Measurements from ENCODE around the gene ARMC7.
"Not testable (repeated sequence)": the region's sequence is repeated elsewhere in the genome, so short reads cannot be mapped to it uniquely, and the experiment has no call there.

The ARMC7 gene

GRCh38 chr17:75154195-75155106 lies 44.7 kb downstream of the ARMC7 start, which contains the start of gene JPT1:
Gene JPT1, minus strand, starts transcription at chr17:75154512. Its CDS starts 115 bp downstream, at chr17:75154397.
- peak; percentile 98 to 99 for DNase-seq

GRCh38 chr17:75155191-75155601 lies 45.4 kb downstream of the ARMC7 start:
- no peak for DNase-seq

- DNase-seq = not testable (repeated sequence)
These were observed 48.7 kb downstream of the ARMC7 start for GRCh38 chr17:75158480-75158879.

- DNase-seq = no peak
These were observed 49.6 kb downstream of the ARMC7 start for GRCh38 chr17:75159196-75160031.

GRCh38 chr17:75160211-75160610 lies 50.4 kb downstream of the ARMC7 start:
- no peak for DNase-seq

GRCh38 chr17:75163074-75163473 lies 53.3 kb downstream of the ARMC7 start:
- no peak for DNase-seq

- not testable (repeated sequence) for DNase-seq
These were observed 54.8 kb downstream of the ARMC7 start for GRCh38 chr17:75164606-75165005.

- no peak for DNase-seq
These were observed 59.2 kb downstream of the ARMC7 start for GRCh38 chr17:75168998-75169397.

GRCh38 chr17:75173526-75173925 lies 63.8 kb downstream of the ARMC7 start:
- no peak for DNase-seq

GRCh38 chr17:75174996-75175395 lies 65.2 kb downstream of the ARMC7 start:
- DNase-seq = no peak

GRCh38 chr17:75176625-75177024 lies 66.9 kb downstream of the ARMC7 start:
- DNase-seq = no peak

GRCh38 chr17:75178453-75178852 lies 68.7 kb downstream of the ARMC7 start:
- DNase-seq = no peak
